ENCODE measurements around the gene CBX6.
"Not testable (repeated sequence)": the region's sequence is repeated elsewhere in the genome, so short reads cannot be mapped to it uniquely, and the experiment has no call there.

CBX6 gene
- 101 to 138 reads per million in 2 donors for total RNA-seq

- peak; percentile 89 to 97 (median 92) for DNase-seq
These were observed at the start of gene CBX6 for GRCh38 chr22:38872172-38872830. Gene CBX6 (minus strand): TSS chr22:38872216. CDS start chr22:38872190, 26 bp downstream.

GRCh38 chr22:38921806-38922205 lies 49.8 kb upstream of the CBX6 start:
- DNase-seq = no peak

- DNase-seq = no peak
These were observed 49.1 kb upstream of the CBX6 start for GRCh38 chr22:38921120-38921519.

- DNase-seq = no peak
These were observed 47.7 kb upstream of the CBX6 start for GRCh38 chr22:38919631-38920190.

GRCh38 chr22:38911434-38911833 lies 39.4 kb upstream of the CBX6 start:
- no peak for DNase-seq

GRCh38 chr22:38907767-38908166 lies 35.8 kb upstream of the CBX6 start:
- DNase-seq = no peak

- no peak for DNase-seq
These were observed 34.0 kb upstream of the CBX6 start for GRCh38 chr22:38906052-38906451.

- not testable (repeated sequence) for DNase-seq
These were observed 32.1 kb upstream of the CBX6 start for GRCh38 chr22:38904052-38904617.

- DNase-seq = no peak
These were observed 29.2 kb upstream of the CBX6 start for GRCh38 chr22:38901111-38901641.

- DNase-seq = no peak
These were observed 28.7 kb upstream of the CBX6 start for GRCh38 chr22:38900677-38901076.

GRCh38 chr22:38891256-38891655 lies 19.2 kb upstream of the CBX6 start:
- DNase-seq = no peak

- no peak for DNase-seq
These were observed 18.4 kb upstream of the CBX6 start for GRCh38 chr22:38890377-38890776.

GRCh38 chr22:38886333-38886732 lies 14.3 kb upstream of the CBX6 start:
- DNase-seq = no peak

GRCh38 chr22:38882972-38883622 lies 11.1 kb upstream of the CBX6 start:
- no peak for DNase-seq

GRCh38 chr22:38881997-38882879 lies 10.2 kb upstream of the CBX6 start:
- no peak for DNase-seq

GRCh38 chr22:38881464-38881871 lies 9.5 kb upstream of the CBX6 start:
- no peak for DNase-seq

GRCh38 chr22:38879961-38880360 lies 7.9 kb upstream of the CBX6 start:
- DNase-seq = no peak

- no peak for DNase-seq
These were observed 7.2 kb upstream of the CBX6 start for GRCh38 chr22:38879108-38879729.

- DNase-seq = no peak
These were observed 6.0 kb upstream of the CBX6 start for GRCh38 chr22:38878001-38878400.

- no peak for DNase-seq
These were observed 2.7 kb upstream of the CBX6 start for GRCh38 chr22:38874529-38875222.

All from T-helper 2 cell (primary cell).